HepG2 (cell line): ENCODE results near the gene NLGN3. TPM values are rescaled to one million over a fixed set of nuclear protein-coding genes. Genes with fewer than 3 reads are reported as not detected.

Experiments
- ATAC-seq: fragments of 200-7000 bp; cut with Tn5 transposase; 3 replicates; pipeline ENCODE4 v1.9.1; 2020; ENCODE audit warnings: mild to moderate bottlenecking, moderate library complexity
- BruUV-seq: library from RNA; stranded (reverse); fragments of 400-500 nt; replicated peaks from 2 replicates; lab custom pipeline; 2021; lab: Mats Ljungman, UMichigan
- CTCF ChIA-PET: fragments of 300-600 bp; formaldehyde crosslinking; extraction: SDS; loops from one replicate; lab custom pipeline; 2021; ENCODE audit warnings: low total read pairs, inconsistent platforms, low intra/inter-chr PET ratio; lab: Yijun Ruan, JAX
- POLR2A ChIA-PET: fragments of 350-600 bp; sonication (Branson Sonifier 250); formaldehyde crosslinking; loops from one replicate; lab custom pipeline; 2020; ENCODE audit warnings: antibody characterized with exemption, inconsistent platforms; lab: Yijun Ruan, JAX
- DNase-seq: peaks from one replicate; pipeline ENCODE4 v3.0.0-alpha.2; 2015; ENCODE audit warnings: low spot score
- FAIRE-seq: peaks from 3 replicates; lab custom pipeline; 2011; peaks lifted over from hg19 to GRCh38; lab: Jason Lieb, UNC
- H2AFZ ChIP-seq: one replicate; pipeline ENCODE4 v1.6.1; 2011; ENCODE audit warnings: low read length, inconsistent platforms
- H3K27ac ChIP-seq: fragments of 300-600 bp; 3 replicates; pipeline ENCODE4 v1.8.0; 2011; ENCODE audit warnings: mixed run types, mild to moderate bottlenecking, mixed read lengths, low read length, inconsistent platforms; ENCODE audit not compliant: insufficient read depth; ENCODE audit errors: extremely low read length
- H3K27me3 ChIP-seq, 2 experiments: fragments of 200-600 bp in 1 of 2; 2 replicates in 1 of 2; 3 replicates in 1 of 2; pipeline versions ENCODE4 v1.6.0 to v1.8.0; 2011; ENCODE audit warnings: low read length in 2 of 2, mild to moderate bottlenecking in 2 of 2, moderate library complexity in 2 of 2, inconsistent platforms in 1 of 2; ENCODE audit not compliant: insufficient read depth in 2 of 2, control insufficient read depth in 1 of 2
- H3K36me3 ChIP-seq, 2 experiments: fragments of 200-600 bp in 1 of 2; replicated peaks in 1 of 2; 2 replicates in 1 of 2; 3 replicates in 1 of 2; pipeline versions ENCODE4 v1.5.1 to v1.8.0; 2011; ENCODE audit warnings: low read length in 2 of 2, inconsistent platforms in 1 of 2; ENCODE audit not compliant: insufficient read depth in 2 of 2, control insufficient read depth in 1 of 2
- H3K4me1 ChIP-seq: 2 replicates; pipeline ENCODE4 v1.5.1; 2012; ENCODE audit warnings: low read length, inconsistent platforms; ENCODE audit not compliant: insufficient read depth
- H3K4me2 ChIP-seq: 2 replicates; pipeline ENCODE4 v1.6.0; 2011; ENCODE audit warnings: low read depth, low read length, inconsistent platforms
- H3K4me3 ChIP-seq, 3 experiments: fragments of 200-600 bp in 1 of 3; sonication (generic), shearing (Covaris generic) in 1 of 3; replicated peaks in 1 of 3; 2 replicates each; pipeline ENCODE4 v1.5.1; 2011 to 2016; ENCODE audit warnings: low read length in 3 of 3, inconsistent platforms in 2 of 3, low read depth in 2 of 3, mild to moderate bottlenecking in 2 of 3, control low read depth in 1 of 3, mixed read lengths in 1 of 3; ENCODE audit not compliant: insufficient read depth in 1 of 3
- H3K79me2 ChIP-seq: one replicate; pipeline ENCODE4 v1.6.1; 2011; ENCODE audit warnings: low read length, inconsistent platforms; ENCODE audit not compliant: insufficient read depth
- H3K9ac ChIP-seq: 2 replicates; pipeline ENCODE4 v1.6.0; 2011; ENCODE audit warnings: mild to moderate bottlenecking, low read depth, low read length, inconsistent platforms; ENCODE audit not compliant: insufficient read depth
- H3K9me3 ChIP-seq: 2 replicates; pipeline ENCODE4 v1.5.1; 2012; ENCODE audit warnings: mild to moderate bottlenecking, low read length
- H4K20me1 ChIP-seq: 2 replicates; pipeline ENCODE4 v1.6.0; 2011; ENCODE audit warnings: inconsistent platforms, mild to moderate bottlenecking, low read length, moderate library complexity; ENCODE audit not compliant: insufficient read depth
- BCL6 ChIP-seq: IDR thresholded peaks from 2 replicates; pipeline ENCODE4 v1.6.1; 2016; ENCODE audit warnings: missing genetic modification reagents, missing compliant biosample characterization
- HNF4G ChIP-seq, 2 experiments: sonication (generic) in 1 of 2; formaldehyde crosslinking in 1 of 2; IDR thresholded peaks; 2 replicates each; pipeline versions ENCODE4 v1.4.0 to v1.6.1; 2011 to 2020; ENCODE audit warnings: borderline replicate concordance in 2 of 2, low read depth in 2 of 2, mild to moderate bottlenecking in 2 of 2, low read length in 1 of 2, missing genetic modification reagents in 1 of 2, moderate library complexity in 1 of 2
- MXI1 ChIP-seq: IDR thresholded peaks from 3 replicates; pipeline ENCODE4 v1.6.1; 2012; ENCODE audit warnings: low read depth, low read length, inconsistent platforms, borderline replicate concordance
- NR2C2 ChIP-seq: sonication (generic); formaldehyde crosslinking; IDR thresholded peaks from 2 replicates; pipeline ENCODE4 v1.4.0; 2020; ENCODE audit warnings: missing genetic modification reagents, mild to moderate bottlenecking, moderate library complexity, borderline replicate concordance
- RFX3 ChIP-seq: IDR thresholded peaks from 2 replicates; pipeline ENCODE4 v1.6.1; 2016; ENCODE audit warnings: missing biosample characterization, missing genetic modification reagents
- SALL1 ChIP-seq: sonication (generic); formaldehyde crosslinking; IDR thresholded peaks from 2 replicates; pipeline ENCODE4 v1.8.0; 2022; ENCODE audit warnings: mild to moderate bottlenecking, missing genetic modification reagents
- SAP130 ChIP-seq: IDR thresholded peaks from 2 replicates; pipeline ENCODE4 v1.6.1; 2016; ENCODE audit warnings: low read depth
- TAF1 ChIP-seq: sonication (generic); formaldehyde crosslinking; IDR thresholded peaks from 2 replicates; pipeline ENCODE4 v1.4.0; 2020; ENCODE audit warnings: missing genetic modification reagents
- ZNF605 ChIP-seq: sonication (generic); formaldehyde crosslinking; IDR thresholded peaks from 2 replicates; pipeline ENCODE4 v1.8.0; 2022; ENCODE audit warnings: mild to moderate bottlenecking, missing genetic modification reagents
- WGBS: methylation state at CpG from one replicate; pipeline ENCODE4 v1.1.6; 2017; ENCODE audit warnings: low lambda C conversion rate; 5-methylcytosine and 5-hydroxymethylcytosine counted together
- in situ Hi-C: cut with HindIII; loops from 2 replicates; pipeline ENCODE4 v1.10.0; 2017; ENCODE audit warnings: low pct_unique_long_range_greater_than_20kb; ENCODE audit not compliant: extremely low pct_ligation_motif_present
- intact Hi-C: fragments of 100-400 bp; cut with micrococcal nuclease; formaldehyde crosslinking; loops from one replicate; pipeline ENCODE4 v1.10.0; 2022; ENCODE audit not compliant: unreplicated experiment
- polyA plus RNA-seq, 8 experiments: library from polyadenylated mRNA; depleted of rRNA in 3 of 8; stranded (reverse) in 7 of 8; unstranded in 1 of 8; fragments of >200 nt; fragmentation: Illumina TruSeq in 4 of 8; extraction: Trizol in 4 of 8; gene quantifications; 2 replicates each; pipeline versions ENCODE4 v1.2.1 to v1.2.3, GENCODE V29; 2011 to 2016; ENCODE audit warnings: low read depth in 4 of 8, missing spikeins in 1 of 8, mixed read lengths in 1 of 8; ENCODE audit not compliant: insufficient read depth in 1 of 8
- total RNA-seq, 5 experiments: library from RNA; depleted of rRNA; stranded (reverse); fragments of >200 nt; fragmentation: Illumina TruSeq; extraction: Trizol; gene quantifications; 2 replicates each; pipeline ENCODE4 v1.2.3, GENCODE V29; 2016; ENCODE audit warnings: low read depth in 1 of 5
- TF ChIP-seq, protein P1 (sequence below): sonication (generic); formaldehyde crosslinking; IDR thresholded peaks from 2 replicates; pipeline ENCODE4 v1.4.0; 2020; ENCODE audit warnings: missing genetic modification reagents, borderline replicate concordance
- TF ChIP-seq, protein P2 (sequence below): sonication (generic); formaldehyde crosslinking; IDR thresholded peaks from 2 replicates; pipeline ENCODE4 v1.4.0; 2020; ENCODE audit warnings: mild to moderate bottlenecking, missing genetic modification reagents
- TF ChIP-seq, protein P3 (sequence below): sonication (generic); formaldehyde crosslinking; IDR thresholded peaks from 2 replicates; pipeline ENCODE4 v1.9.0; 2021; ENCODE audit warnings: missing genetic modification reagents, borderline replicate concordance

Gene NLGN3
- total and polyA plus RNA-seq, 2 of the 13 experiments (the other 11 are each of a cell fraction or from before 2014, with no cell fraction given): 0.04 to 0.16 TPM

DNA sequence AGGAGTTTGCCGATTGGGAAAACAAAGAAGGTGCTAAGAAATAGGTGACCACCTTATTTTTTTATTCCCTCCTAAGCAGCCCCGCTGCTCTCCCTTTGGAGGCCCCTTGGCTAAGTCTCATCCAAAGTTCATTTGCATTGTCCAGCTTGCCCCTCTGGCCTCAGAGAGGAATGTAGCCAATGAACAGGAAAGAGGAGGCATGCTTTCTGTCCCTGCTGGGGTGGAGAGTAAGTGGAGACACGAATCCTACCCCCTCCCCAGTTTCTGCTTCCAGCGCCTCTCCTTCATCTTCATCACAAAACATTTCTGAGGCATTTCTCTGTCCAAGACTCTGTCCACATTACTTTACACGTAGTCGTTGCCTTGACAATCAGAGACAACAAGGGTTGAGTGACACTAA is 38.7 kb downstream of the NLGN3 start:
- peak overlapping the region; percentile 82 for H3K4me2 ChIP-seq
- ATAC-seq (peak; percentile 77), FAIRE-seq (peak; percentile 98), DNase-seq (peak; percentile 78)
- CTCF ChIA-PET: no interaction called here
- peak overlapping the region; percentile 82 for H3K9ac ChIP-seq
- 0% methylated on average over 3 of the region's 6 CpGs for WGBS
- intact Hi-C loops: loop anchor here (5.0 kb wide), 3 partner anchors 34 to 86 kb away; partner anchors contain the start of genes FOXO4 and ZMYM3
- no peaks in the 10 kb centered on the region for H3K36me3 ChIP-seq
- H3K4me3 ChIP-seq: peak overlapping the region; percentile 36 to 62 (median 49); a peak in 5 of 6 replicates
- H3K9me3 ChIP-seq: no peaks in the 10 kb centered on the region
- no peaks in the 10 kb centered on the region for H4K20me1 ChIP-seq
- H2AFZ ChIP-seq: peak overlapping the region; percentile 36
- POLR2A ChIA-PET: interaction anchor here (1.0 to 5.2 kb wide), 14 partner anchors 9 to 183 kb away, joined by 3 to 68 read pairs (median 12); partner anchors contain the start of genes GJB1, MED12, NONO and TAF1
- H3K79me2 ChIP-seq: no peaks in the 10 kb centered on the region
- peaks cover 50% of the 10 kb centered on the region for H3K4me1 ChIP-seq
- BruUV-seq: no TSS peak
- H3K27ac ChIP-seq: peak overlapping the region; percentile 100
- no peaks in the 10 kb centered on the region for H3K27me3 ChIP-seq
- in situ Hi-C loops: no loop called here
- peak; percentile 55 for TF ChIP-seq SAP130
- peak; percentile 51; the same call in 1 of the 2 replicates for TF ChIP-seq HNF4G (IDR thresholded peaks at IDR 0.05; ENCODE audit: borderline replicate concordance, low read depth, low read length)
- TF ChIP-seq HNF4G (CRISPR knock-in tag; IDR thresholded peaks at IDR 0.05; ENCODE audit: borderline replicate concordance, low read depth): no peak
- 0 out of 2 replicates have a peak, but pooled peaks have one; percentile 22 for TF ChIP-seq SALL1 (CRISPR knock-in tag)
- TF ChIP-seq MXI1: peak; percentile 36; the same call in 1 of the 3 replicates
- TF ChIP-seq NR2C2 (CRISPR knock-in tag): 0 out of 2 replicates have a peak, but pooled peaks have one; percentile 18
- peak; percentile 22; the same call in 1 of the 2 replicates for TF ChIP-seq TAF1 (CRISPR knock-in tag)
- TF ChIP-seq, protein P1, sequence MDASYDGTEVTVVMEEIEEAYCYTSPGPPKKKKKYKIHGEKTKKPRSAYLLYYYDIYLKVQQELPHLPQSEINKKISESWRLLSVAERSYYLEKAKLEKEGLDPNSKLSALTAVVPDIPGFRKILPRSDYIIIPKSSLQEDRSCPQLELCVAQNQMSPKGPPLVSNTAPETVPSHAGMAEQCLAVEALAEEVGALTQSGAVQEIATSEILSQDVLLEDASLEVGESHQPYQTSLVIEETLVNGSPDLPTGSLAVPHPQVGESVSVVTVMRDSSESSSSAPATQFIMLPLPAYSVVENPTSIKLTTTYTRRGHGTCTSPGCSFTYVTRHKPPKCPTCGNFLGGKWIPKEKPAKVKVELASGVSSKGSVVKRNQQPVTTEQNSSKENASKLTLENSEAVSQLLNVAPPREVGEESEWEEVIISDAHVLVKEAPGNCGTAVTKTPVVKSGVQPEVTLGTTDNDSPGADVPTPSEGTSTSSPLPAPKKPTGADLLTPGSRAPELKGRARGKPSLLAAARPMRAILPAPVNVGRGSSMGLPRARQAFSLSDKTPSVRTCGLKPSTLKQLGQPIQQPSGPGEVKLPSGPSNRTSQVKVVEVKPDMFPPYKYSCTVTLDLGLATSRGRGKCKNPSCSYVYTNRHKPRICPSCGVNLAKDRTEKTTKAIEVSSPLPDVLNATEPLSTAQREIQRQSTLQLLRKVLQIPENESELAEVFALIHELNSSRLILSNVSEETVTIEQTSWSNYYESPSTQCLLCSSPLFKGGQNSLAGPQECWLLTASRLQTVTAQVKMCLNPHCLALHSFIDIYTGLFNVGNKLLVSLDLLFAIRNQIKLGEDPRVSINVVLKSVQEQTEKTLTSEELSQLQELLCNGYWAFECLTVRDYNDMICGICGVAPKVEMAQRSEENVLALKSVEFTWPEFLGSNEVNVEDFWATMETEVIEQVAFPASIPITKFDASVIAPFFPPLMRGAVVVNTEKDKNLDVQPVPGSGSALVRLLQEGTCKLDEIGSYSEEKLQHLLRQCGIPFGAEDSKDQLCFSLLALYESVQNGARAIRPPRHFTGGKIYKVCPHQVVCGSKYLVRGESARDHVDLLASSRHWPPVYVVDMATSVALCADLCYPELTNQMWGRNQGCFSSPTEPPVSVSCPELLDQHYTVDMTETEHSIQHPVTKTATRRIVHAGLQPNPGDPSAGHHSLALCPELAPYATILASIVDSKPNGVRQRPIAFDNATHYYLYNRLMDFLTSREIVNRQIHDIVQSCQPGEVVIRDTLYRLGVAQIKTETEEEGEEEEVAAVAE (CRISPR knock-in tag): 0 out of 2 replicates have a peak, but pooled peaks have one; percentile 19
- TF ChIP-seq, protein P2, sequence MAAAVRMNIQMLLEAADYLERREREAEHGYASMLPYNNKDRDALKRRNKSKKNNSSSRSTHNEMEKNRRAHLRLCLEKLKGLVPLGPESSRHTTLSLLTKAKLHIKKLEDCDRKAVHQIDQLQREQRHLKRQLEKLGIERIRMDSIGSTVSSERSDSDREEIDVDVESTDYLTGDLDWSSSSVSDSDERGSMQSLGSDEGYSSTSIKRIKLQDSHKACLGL (CRISPR knock-in tag): no peak
- TF ChIP-seq RFX3 (CRISPR knock-in tag): peak; percentile 46; the same call in 1 of the 2 replicates
- TF ChIP-seq, protein P3, sequence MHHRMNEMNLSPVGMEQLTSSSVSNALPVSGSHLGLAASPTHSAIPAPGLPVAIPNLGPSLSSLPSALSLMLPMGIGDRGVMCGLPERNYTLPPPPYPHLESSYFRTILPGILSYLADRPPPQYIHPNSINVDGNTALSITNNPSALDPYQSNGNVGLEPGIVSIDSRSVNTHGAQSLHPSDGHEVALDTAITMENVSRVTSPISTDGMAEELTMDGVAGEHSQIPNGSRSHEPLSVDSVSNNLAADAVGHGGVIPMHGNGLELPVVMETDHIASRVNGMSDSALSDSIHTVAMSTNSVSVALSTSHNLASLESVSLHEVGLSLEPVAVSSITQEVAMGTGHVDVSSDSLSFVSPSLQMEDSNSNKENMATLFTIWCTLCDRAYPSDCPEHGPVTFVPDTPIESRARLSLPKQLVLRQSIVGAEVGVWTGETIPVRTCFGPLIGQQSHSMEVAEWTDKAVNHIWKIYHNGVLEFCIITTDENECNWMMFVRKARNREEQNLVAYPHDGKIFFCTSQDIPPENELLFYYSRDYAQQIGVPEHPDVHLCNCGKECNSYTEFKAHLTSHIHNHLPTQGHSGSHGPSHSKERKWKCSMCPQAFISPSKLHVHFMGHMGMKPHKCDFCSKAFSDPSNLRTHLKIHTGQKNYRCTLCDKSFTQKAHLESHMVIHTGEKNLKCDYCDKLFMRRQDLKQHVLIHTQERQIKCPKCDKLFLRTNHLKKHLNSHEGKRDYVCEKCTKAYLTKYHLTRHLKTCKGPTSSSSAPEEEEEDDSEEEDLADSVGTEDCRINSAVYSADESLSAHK: no peak
- no peak for TF ChIP-seq ZNF605 (CRISPR knock-in tag)
- peak; percentile 26; the same call in 1 of the 2 replicates for TF ChIP-seq BCL6
